ENCODE results near the gene FZD10. TPM values are rescaled to one million over a fixed set of nuclear protein-coding genes. Genes with fewer than 3 reads are reported as not detected.

Gene FZD10
- 10 to 100 TPM in 9 of 12 donors, 1 to 10 TPM in 2, not detected in 1; 4.2 to 27.4 (median 16.7) TPM for polyA plus RNA-seq (ENCODE audit: insufficient read length in 12 of 12)
- long read RNA-seq, donor 1, partial matches to known transcripts = 0 of 4 reads
- long read RNA-seq, donor 1, other reads (novel, unspliced or antisense) = 0 of 4 reads
- long read RNA-seq, donor 2, transcript FZD10-202 (1 exons, 3,282 nt) = major isoform, 41 of 41 reads
- long read RNA-seq, donor 2, partial matches to known transcripts = 0 of 41 reads
- long read RNA-seq, donor 2, other reads (novel, unspliced or antisense) = 0 of 41 reads
- long read RNA-seq, donor 3, transcript FZD10-202 (1 exons, 3,282 nt) = major isoform, 25 of 25 reads
- long read RNA-seq, donor 3, partial matches to known transcripts = 0 of 25 reads
- long read RNA-seq, donor 3, other reads (novel, unspliced or antisense) = 0 of 25 reads
- long read RNA-seq, donor 4, transcript FZD10-202 (1 exons, 3,282 nt) = major isoform, 9 of 9 reads
- long read RNA-seq, donor 4, partial matches to known transcripts = 0 of 9 reads
- long read RNA-seq, donor 4, other reads (novel, unspliced or antisense) = 0 of 9 reads
- long read RNA-seq, donor 5, transcript FZD10-202 (1 exons, 3,282 nt) = major isoform, 30 of 30 reads
- long read RNA-seq, donor 5, partial matches to known transcripts = 0 of 30 reads
- long read RNA-seq, donor 5, other reads (novel, unspliced or antisense) = 0 of 30 reads
- long read RNA-seq, donor 6, transcript FZD10-202 (1 exons, 3,282 nt) = major isoform, 21 of 21 reads
- long read RNA-seq, donor 6, partial matches to known transcripts = 0 of 21 reads
- long read RNA-seq, donor 6, other reads (novel, unspliced or antisense) = 0 of 21 reads
- long read RNA-seq, donor 7, transcript FZD10-202 (1 exons, 3,282 nt) = major isoform, 9 of 9 reads
- long read RNA-seq, donor 7, partial matches to known transcripts = 0 of 9 reads
- long read RNA-seq, donor 7, other reads (novel, unspliced or antisense) = 0 of 9 reads
- long read RNA-seq, donor 8, transcript FZD10-202 (1 exons, 3,282 nt) = major isoform, 41 of 41 reads
- long read RNA-seq, donor 8, partial matches to known transcripts = 0 of 41 reads
- long read RNA-seq, donor 8, other reads (novel, unspliced or antisense) = 0 of 41 reads
- long read RNA-seq, donor 9, transcript FZD10-202 (1 exons, 3,282 nt) = major isoform, 20 of 20 reads
- long read RNA-seq, donor 9, partial matches to known transcripts = 0 of 20 reads
- long read RNA-seq, donor 9, other reads (novel, unspliced or antisense) = 0 of 20 reads
- long read RNA-seq, donor 10, transcript FZD10-202 (1 exons, 3,282 nt) = major isoform, 55 of 55 reads
- long read RNA-seq, donor 10, partial matches to known transcripts = 0 of 55 reads
- long read RNA-seq, donor 10, other reads (novel, unspliced or antisense) = 0 of 55 reads
- long read RNA-seq, donor 11, transcript FZD10-202 (1 exons, 3,282 nt) = major isoform, 17 of 17 reads
- long read RNA-seq, donor 11, partial matches to known transcripts = 0 of 17 reads
- long read RNA-seq, donor 11, other reads (novel, unspliced or antisense) = 0 of 17 reads

GRCh38 chr12:130162267-130162666 lies at the start of gene FZD10:
FZD10 (plus strand) TSS chr12:130162464; CDS start chr12:130162943, 479 bp downstream.
- peak; percentile 48 for DNase-seq

DNA sequence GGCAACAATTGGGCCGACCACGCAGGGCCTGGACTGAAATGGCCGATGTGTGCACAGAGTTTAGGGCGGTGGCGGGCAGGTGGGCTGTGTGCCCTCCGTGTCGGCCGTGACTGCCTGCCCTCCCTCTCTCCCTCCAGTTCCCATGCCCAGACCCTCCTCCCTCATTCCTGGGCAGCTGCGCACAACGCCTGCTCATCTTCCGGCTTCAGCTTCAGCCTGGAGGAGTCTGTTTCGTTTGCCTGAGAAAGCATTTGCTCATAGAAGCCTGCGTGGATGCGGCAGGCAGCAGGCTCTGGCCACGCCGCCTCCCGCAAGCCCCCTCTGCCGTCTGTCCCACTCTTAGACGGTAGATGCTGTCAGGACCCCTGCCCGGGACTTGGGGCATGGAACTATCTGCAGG lies 47.3 kb upstream of the FZD10 start:
- no peak for DNase-seq

DNA sequence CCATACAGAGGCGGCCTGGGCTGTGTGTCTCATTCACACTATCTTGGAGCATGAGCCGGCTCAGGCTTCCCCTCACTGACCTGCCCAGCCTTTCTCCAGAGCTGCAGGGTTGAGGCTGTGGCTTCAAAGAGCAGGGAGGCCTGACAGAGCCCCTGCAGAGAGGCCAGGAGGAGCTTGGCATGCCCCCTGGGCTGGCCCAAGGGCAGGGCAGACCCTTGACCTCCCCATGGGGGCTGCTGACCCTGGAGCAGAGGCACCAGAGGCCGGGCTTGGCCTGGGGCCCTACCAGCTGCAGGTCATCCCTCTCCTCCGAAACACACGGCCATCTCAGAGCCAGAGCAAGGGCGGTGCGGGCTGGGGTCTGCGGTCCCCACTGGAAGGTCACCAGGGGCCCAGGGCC lies 46.6 kb upstream of the FZD10 start:
- no peak for DNase-seq

DNA sequence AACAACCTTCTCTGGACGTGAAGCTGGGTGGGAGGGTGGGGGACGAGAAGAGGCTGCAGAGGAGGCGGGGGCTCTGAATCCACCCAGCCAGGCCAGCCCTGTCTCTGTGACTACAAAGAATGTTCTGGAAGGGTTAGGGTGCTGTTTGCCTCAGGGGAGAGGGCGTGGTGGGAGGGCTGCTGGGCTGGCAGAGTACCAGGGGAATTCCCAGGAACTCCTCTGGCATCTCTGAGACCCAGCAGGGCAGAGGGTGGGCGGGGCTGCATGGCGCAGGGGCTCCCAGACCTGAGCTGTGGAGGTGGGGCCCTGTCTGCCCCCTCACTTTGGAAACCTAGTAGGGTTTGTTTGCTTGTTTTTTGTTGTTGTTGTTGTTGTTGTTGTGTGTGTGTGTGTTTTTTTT lies 45.5 kb upstream of the FZD10 start:
- DNase-seq = no peak

DNA sequence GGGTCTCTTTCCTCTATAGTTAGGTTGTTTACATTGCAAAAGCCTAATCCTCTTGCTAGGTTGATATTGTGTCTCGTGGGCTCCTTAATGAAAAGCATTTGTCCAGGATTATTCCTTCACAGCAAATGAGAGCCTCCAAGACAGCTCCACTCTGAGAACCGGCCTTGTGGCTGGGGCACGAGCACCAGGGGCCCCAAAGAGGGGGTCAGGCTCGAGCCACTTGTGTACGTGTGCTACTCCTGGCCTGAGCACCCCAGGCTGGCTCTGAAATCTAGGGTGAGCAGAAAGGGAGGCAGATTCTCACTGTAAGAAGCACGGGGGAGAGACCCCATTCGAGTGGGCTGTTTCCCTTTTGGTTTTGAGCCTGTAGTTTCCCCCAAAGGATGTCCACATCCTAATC lies 45.0 kb upstream of the FZD10 start:
- no peak for DNase-seq

DNA sequence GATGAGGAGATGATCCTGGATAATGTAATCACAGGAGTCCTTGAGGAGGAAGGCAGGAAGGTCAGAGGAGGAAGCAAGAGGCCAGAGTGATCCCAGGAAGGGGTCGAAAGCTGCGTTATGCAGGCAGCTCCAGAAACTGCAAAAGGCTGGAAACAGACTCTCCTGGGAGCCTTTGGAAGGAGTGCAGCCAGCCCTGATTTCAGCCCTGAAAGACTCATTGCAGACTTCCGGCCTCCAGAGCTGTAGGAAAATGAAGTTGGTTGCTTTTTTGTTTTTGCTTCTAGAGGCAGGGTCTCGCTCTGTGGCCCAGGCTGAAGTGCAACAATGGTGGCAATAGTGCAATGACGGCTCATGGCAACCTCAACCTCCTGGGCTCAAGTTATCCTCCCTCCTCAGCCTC lies 44.6 kb upstream of the FZD10 start:
- DNase-seq = no peak

DNA sequence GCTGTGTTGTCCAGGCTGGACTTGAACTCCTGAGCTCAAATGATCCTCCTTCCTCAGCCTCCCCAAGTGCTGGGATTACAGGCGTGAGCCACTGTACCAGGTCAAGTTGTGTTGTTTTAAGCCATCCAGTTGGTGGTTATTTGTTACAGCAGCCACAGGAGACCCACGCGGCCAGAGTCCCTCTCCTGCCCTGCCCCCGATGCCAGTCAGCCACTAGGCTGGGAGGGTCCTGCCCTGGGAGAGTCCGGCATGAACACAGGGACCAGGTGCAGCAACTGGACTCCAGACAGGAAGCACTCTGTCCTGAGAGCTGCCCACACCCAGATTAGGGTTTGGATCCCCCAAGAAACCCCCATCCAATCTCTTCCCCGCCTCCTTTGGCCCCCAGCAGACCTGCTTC lies 44.1 kb upstream of the FZD10 start:
- DNase-seq = no peak

- no peak for DNase-seq
Measured at GRCh38 chr12:130119241-130119861, 42.9 kb upstream of the FZD10 start.

DNA sequence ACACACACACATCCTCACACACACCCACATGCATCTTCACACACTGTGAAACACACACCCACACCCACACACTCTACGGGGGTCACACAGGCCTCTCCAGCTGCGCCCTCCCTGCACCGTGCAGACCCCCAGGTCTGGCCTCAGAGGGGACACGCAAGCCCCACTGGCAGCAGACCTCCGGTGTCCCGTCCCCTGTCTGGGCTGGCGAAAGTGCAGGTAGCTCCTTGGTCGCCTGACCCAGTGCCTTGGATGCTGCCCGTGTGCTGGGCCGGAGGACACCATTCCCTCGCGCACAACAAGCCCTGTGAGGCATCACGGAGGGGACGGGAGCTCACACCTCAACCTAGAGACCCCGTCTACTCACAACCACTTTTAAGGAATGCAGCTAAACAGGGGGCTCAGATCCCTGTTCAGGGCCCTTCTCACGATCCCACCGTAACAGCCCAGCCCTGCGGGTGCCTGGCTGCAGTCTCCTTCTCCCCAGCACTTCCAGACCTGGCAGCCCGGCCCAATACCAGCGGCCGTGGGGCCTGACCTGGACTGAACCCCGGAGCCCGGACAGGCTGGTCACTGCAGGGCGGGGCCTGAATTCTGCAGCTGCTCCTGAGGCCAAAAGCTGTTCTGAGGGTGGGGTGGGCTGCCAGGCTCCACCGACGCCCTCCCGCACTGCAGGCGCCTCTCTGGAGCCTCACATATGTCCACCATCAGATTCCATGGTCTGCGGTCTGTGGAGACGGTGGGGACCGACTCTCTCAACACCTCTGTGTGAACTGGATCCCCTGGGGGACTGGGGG lies 42.1 kb upstream of the FZD10 start:
- DNase-seq = no peak

DNA sequence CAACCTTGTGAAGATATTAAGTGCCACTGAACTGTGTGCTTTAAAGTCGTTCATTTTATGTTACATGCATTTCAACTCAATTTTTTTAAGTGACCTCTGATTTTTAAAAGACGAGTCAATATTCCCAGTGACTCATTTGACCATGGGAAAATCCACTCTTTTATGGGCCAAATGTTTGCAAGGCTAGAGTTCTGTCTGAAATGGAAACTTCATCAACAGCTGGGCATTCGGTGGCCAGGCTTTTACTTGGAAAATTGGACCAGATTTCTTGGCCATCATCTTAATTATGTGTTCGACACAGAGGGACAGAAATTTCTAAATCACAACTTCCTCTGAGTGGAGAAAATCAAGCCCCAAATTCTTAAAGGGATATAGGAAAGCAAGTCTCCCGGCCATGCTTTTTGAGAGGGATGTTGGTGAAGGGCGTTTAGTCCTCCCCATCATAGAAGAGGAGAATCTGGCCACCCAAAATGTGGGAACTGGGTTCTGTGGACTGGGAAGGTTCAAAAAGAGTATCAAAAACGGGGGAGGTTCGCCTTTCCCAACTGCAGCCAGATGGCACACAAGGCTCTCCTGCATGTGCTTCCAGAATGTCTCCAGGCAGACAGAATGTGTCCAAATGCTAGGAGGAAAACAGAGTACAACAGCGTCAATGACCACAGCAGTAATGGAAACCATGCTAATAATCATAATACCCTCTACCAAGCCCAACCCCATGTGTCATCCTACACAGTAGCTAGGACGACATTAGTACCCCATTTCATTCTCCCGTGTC lies 40.9 kb upstream of the FZD10 start:
- DNase-seq = no peak

DNA sequence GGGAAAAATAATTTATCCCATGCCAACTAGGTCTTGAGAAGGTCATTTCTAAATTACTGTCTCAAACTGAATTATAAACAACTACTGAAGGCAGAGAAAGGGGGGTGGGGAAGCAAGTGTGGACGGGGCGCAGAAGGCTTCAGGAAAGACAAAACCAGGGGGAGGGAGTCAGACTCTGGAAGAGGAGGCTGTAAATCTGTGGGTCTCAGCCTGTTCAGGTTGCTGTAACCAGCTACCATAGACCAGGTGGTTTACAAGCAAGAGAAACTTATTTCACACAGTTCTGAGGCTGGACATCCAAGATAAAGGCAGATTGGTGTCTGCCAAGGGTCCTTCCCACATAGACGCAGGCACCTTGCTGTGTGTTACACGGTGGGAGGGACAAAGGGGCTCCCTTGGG lies 39.9 kb upstream of the FZD10 start:
- no peak for DNase-seq

DNA sequence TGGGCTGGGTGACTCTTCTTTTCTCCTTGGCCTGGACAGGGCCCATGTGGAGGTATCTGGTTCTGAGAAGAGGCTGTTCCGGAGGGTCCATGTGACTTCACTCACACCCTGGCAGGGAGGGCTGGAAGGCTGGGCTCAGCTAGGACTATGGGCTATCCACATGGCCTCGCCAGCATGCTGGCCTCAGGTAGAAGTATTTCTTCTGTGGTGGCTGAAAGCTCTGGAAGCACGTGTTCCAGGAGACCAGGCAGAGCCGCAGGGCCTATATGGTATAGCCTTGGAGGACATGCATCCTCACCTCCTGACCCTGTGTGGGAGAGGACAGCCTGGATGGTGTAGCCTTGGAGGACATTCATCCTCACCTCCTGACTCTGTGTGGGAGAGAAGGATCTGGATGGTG lies 38.2 kb upstream of the FZD10 start:
- DNase-seq = no peak

GRCh38 chr12:130124605-130125244 lies 37.5 kb upstream of the FZD10 start:
- no peak for DNase-seq

DNA sequence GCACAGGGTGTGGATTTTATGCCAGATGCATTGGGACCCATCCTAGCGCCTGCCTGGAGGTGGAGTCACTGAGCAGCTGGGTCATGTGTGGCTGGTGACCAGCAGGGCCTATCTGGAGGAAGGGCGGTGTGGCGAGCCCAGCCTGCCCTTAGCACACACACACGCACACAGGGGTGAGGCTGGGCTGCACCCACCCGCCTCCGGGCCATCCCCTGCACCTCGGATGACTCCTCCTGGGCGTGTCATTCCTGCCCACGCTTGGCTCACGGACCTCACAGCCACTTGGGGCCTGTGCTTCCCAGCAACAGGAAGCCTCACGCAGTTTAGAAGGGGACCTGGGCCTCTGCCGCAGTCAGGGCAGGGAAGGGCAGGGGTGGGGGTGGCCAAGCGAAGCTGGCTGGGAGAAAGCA lies 36.2 kb upstream of the FZD10 start:
- DNase-seq = no peak

DNA sequence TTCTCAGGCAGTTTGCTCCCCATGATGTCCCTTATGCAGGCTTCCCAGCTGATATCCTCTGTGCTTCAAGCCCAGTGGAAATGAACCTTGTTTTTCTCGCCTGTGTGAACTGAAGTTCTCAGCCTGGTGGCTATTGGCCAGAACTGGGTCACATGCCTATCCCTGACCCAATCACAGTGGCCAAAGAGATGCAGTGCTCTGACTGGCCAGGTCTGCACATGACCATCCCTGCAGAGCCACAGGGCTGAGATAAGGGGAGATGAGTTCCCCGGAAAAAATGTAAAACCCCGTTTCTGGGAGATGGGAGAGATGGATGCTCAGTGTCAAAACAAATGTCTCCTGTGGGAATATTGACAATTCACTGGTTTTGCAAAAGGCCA lies 34.7 kb upstream of the FZD10 start:
- no peak for DNase-seq

- DNase-seq = no peak
Measured at GRCh38 chr12:130127912-130128789, 34.1 kb upstream of the FZD10 start.

DNA sequence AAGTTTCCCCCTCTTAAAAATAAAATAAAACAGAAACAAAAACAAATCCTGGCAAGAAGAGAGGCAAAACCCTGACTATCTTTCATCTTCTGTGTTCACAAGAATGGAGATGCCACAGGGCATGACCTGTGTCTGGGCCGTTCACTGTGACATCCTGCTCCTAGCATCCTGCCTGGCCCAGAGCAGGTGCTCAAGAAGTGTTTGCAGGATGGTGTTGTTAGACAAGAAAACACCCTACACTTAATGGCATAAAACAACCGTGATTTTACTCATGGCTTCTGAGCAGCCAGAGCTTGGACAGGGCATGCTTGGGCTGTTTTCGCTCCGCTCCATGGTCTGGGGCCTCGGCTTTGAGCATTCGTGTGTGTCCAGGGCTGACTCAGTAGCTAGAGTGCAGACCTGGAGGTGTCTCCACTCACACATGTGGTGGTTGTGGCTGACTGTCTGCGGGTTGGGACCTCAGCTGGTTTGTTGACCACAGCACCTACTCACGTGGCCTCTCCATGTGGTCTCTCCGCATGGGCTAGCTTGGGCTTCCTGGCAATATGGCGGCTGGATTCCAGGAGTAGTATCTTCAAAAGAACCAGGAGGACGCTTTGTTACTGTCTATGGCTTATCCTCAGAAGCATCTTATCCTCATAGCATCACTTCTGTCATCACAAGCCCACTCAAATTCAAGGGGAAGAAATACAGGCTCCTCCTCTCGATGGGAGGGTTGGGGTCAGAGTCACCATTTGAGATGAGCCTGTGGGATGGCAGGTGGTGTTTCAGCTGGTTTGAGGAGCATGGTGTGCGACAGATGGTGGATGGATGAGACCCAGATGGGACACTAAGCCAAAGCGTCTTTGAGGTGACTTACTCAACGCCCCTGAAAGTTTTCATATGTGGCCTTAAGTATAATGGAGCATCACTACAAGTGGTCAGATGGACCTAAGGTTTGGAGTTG lies 33.2 kb upstream of the FZD10 start:
- no peak for DNase-seq
